MM.1S (cell line): ENCODE data around the gene VAX1.

Experiments
- DNase-seq: peaks from one replicate; pipeline ENCODE4 v3.0.0-alpha.2; 2015
- H2AFZ ChIP-seq: fragments of 300-600 bp; sonication (generic); 2 replicates; pipeline ENCODE4 v1.6.0; 2016; ENCODE audit warnings: antibody characterized with exemption, low read length
- H3F3A ChIP-seq: fragments of 300-600 bp; sonication (generic); 2 replicates; pipeline ENCODE4 v1.6.1; 2016; ENCODE audit warnings: mild to moderate bottlenecking, antibody characterized with exemption, low read length, moderate library complexity, mixed read lengths; ENCODE audit not compliant: insufficient read depth
- H3K27ac ChIP-seq: fragments of 300-600 bp; sonication (generic); 2 replicates; pipeline ENCODE4 v1.5.1; 2016; ENCODE audit warnings: mild to moderate bottlenecking, low read length
- H3K27me3 ChIP-seq: fragments of 300-600 bp; sonication (generic); replicated peaks from 2 replicates; pipeline ENCODE4 v1.6.0; 2016; ENCODE audit warnings: low read length; ENCODE audit not compliant: insufficient read depth
- H3K36me3 ChIP-seq: fragments of 300-600 bp; sonication (generic); replicated peaks from 2 replicates; pipeline ENCODE4 v1.6.1; 2016; ENCODE audit warnings: mild to moderate bottlenecking, low read length, mixed read lengths; ENCODE audit not compliant: insufficient read depth
- H3K4me1 ChIP-seq: fragments of 300-600 bp; sonication (generic); 2 replicates; pipeline ENCODE4 v1.6.1; 2016; ENCODE audit warnings: low read length, mixed read lengths
- H3K4me2 ChIP-seq: fragments of 300-600 bp; sonication (generic); 2 replicates; pipeline ENCODE4 v1.6.0; 2016; ENCODE audit warnings: low read depth, low read length
- H3K4me3 ChIP-seq: fragments of 300-600 bp; sonication (generic); 2 replicates; pipeline ENCODE4 v1.5.1; 2016; ENCODE audit warnings: low read length, mixed read lengths
- H3K79me2 ChIP-seq: fragments of 300-600 bp; sonication (generic); 2 replicates; pipeline ENCODE4 v1.6.1; 2016; ENCODE audit warnings: mixed run types, low read length, mixed read lengths
- H3K9ac ChIP-seq: fragments of 300-600 bp; sonication (generic); 2 replicates; pipeline ENCODE4 v1.6.1; 2016; ENCODE audit warnings: low read length, mixed read lengths
- H3K9me2 ChIP-seq: fragments of 300-600 bp; sonication (generic); replicated peaks from 2 replicates; pipeline ENCODE4 v1.6.1; 2016; ENCODE audit warnings: mild to moderate bottlenecking, low read length, mixed read lengths; ENCODE audit not compliant: insufficient read depth
- H3K9me3 ChIP-seq: fragments of 300-600 bp; sonication (generic); replicated peaks from 2 replicates; pipeline ENCODE4 v1.6.1; 2016; ENCODE audit warnings: mild to moderate bottlenecking, low read length, mixed read lengths; ENCODE audit not compliant: insufficient read depth
- H4K20me1 ChIP-seq: fragments of 300-600 bp; sonication (generic); 2 replicates; pipeline ENCODE4 v1.6.1; 2016; ENCODE audit warnings: mild to moderate bottlenecking, low read length, moderate library complexity, mixed read lengths; ENCODE audit not compliant: insufficient read depth
- CTCF ChIP-seq: fragments of 300-600 bp; sonication (generic); IDR thresholded peaks from 2 replicates; pipeline ENCODE4 v1.5.1; 2016; ENCODE audit warnings: antibody characterized with exemption, low read length, mixed read lengths
- EZH2 ChIP-seq: fragments of 300-600 bp; sonication (generic); optimal IDR thresholded peaks from 2 replicates; pipeline ENCODE3; 2017; ENCODE audit warnings: low read depth, mild to moderate bottlenecking, antibody characterized with exemption, low read length, mixed read lengths
- EZH2phosphoT487 ChIP-seq: fragments of 300-600 bp; sonication (generic); IDR thresholded peaks from 2 replicates; pipeline ENCODE4 v1.6.1; 2018; ENCODE audit warnings: antibody characterized with exemption, low read length

Gene VAX1

GRCh38 chr10:117138838-117139580 lies 939 bp upstream of the VAX1 start:
- Histone ChIP-seq H3F3A (no peaks in the 10 kb centered on the region), H3K9ac (no peak overlapping the region), H3K9me3 (no peaks in the 10 kb centered on the region), H3K4me2 (no peak overlapping the region), H3K4me3 (no peak overlapping the region), H3K4me1 (no peaks in the 10 kb centered on the region), H3K27ac (no peak overlapping the region), H2AFZ (no peak overlapping the region), H3K27me3 (no peaks in the 10 kb centered on the region), H3K9me2 (no peaks in the 10 kb centered on the region), H3K79me2 (no peaks in the 10 kb centered on the region), H3K36me3 (no peaks in the 10 kb centered on the region), H4K20me1 (no peaks in the 10 kb centered on the region)
- DNase-seq, result no peak
- TF ChIP-seq EZH2phosphoT487 (no peak), EZH2 (no peak), CTCF (no peak)

- no peak for TF ChIP-seq CTCF
- no peak for TF ChIP-seq EZH2
- no peak for TF ChIP-seq EZH2phosphoT487
- no peak for DNase-seq
- Histone ChIP-seq H4K20me1 (no peaks in the 10 kb centered on the region), H3K79me2 (no peaks in the 10 kb centered on the region), H3K4me3 (no peak overlapping the region), H3K9me3 (no peaks in the 10 kb centered on the region), H3F3A (no peaks in the 10 kb centered on the region), H3K4me1 (no peaks in the 10 kb centered on the region), H3K9ac (no peak overlapping the region), H2AFZ (no peak overlapping the region), H3K27ac (no peak overlapping the region), H3K27me3 (peaks cover 15% of the 10 kb centered on the region), H3K4me2 (no peak overlapping the region), H3K36me3 (no peaks in the 10 kb centered on the region), H3K9me2 (no peaks in the 10 kb centered on the region)
Observed at GRCh38 chr10:117137031-117137910, 799 bp downstream of the VAX1 start.

- Histone ChIP-seq H3K36me3 (no peaks in the 10 kb centered on the region), H2AFZ (no peak overlapping the region), H3K4me3 (no peak overlapping the region), H3K9me2 (no peaks in the 10 kb centered on the region), H3K9ac (no peak overlapping the region), H4K20me1 (no peaks in the 10 kb centered on the region), H3K79me2 (no peaks in the 10 kb centered on the region), H3F3A (no peaks in the 10 kb centered on the region), H3K4me2 (no peak overlapping the region), H3K27me3 (peaks cover 21% of the 10 kb centered on the region), H3K9me3 (no peaks in the 10 kb centered on the region), H3K4me1 (no peaks in the 10 kb centered on the region), H3K27ac (no peak overlapping the region)
- DNase-seq, result no peak
- no peak for TF ChIP-seq EZH2phosphoT487
- no peak for TF ChIP-seq EZH2
- no peak for TF ChIP-seq CTCF
Observed at GRCh38 chr10:117136391-117136975, 1.6 kb downstream of the VAX1 start.
